Measurements from ENCODE around the gene KDM5C. TPM values are rescaled to one million over a fixed set of nuclear protein-coding genes. Genes with fewer than 3 reads are reported as not detected.
A peak's percentile ranks its signal among the peaks of the same experiment; 100 is the strongest.

Gene KDM5C
- total RNA-seq, 1 experiment from 2014 or later: 163 TPM

DNA sequence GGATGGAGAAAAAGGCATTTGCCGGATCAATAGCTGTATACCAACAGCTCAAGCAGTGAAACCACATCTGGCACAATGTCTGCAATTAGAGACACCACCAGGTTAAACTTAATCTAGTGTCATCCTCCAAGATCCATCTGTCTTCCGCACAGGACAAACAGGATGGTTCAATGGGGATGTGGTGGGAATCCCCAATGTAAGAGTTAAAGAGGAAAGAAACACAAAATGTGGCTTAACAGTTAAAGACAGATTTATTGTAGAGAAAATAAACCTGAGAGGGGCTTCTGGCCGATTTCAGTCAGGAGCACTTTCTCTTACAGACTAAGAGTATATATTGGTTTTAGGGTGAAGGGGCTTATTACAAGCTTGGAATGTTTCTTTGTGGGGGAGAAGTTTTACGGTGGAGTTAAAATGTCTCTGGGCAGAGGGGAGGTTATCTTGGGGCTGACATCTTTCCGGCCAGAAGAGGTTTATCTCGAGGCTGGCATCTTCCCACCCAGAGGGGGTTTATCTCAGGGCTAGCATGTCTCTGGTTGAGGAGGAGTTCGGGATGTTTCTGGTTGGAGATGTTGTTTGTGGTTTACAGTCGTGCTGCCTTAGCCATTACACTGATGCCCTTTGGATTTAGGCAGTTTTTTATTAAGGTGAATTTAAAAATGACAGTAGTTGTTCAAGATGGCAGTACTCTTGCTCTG lies 69.3 kb downstream of the KDM5C start:
- Mint-ChIP-seq H3K9me3 (ENCODE audit: unreplicated experiment) (no peaks in the 10 kb centered on the region), H3K27ac (ENCODE audit: low read depth, unreplicated experiment) (no peak overlapping the region), H3K4me3 (ENCODE audit: unreplicated experiment) (no peak overlapping the region), H3K27me3 (ENCODE audit: insufficient read depth, unreplicated experiment) (peaks cover 59% of the 10 kb centered on the region), H3K36me3 (ENCODE audit: insufficient read depth, unreplicated experiment) (peaks cover 6% of the 10 kb centered on the region), H3K4me1 (ENCODE audit: insufficient read depth, unreplicated experiment) (no peaks in the 10 kb centered on the region)
- intact Hi-C loops (cut with micrococcal nuclease): no loop called here
- no peak for DNase-seq (ENCODE audit: unreplicated experiment)
- TF ChIP-seq, protein P1, sequence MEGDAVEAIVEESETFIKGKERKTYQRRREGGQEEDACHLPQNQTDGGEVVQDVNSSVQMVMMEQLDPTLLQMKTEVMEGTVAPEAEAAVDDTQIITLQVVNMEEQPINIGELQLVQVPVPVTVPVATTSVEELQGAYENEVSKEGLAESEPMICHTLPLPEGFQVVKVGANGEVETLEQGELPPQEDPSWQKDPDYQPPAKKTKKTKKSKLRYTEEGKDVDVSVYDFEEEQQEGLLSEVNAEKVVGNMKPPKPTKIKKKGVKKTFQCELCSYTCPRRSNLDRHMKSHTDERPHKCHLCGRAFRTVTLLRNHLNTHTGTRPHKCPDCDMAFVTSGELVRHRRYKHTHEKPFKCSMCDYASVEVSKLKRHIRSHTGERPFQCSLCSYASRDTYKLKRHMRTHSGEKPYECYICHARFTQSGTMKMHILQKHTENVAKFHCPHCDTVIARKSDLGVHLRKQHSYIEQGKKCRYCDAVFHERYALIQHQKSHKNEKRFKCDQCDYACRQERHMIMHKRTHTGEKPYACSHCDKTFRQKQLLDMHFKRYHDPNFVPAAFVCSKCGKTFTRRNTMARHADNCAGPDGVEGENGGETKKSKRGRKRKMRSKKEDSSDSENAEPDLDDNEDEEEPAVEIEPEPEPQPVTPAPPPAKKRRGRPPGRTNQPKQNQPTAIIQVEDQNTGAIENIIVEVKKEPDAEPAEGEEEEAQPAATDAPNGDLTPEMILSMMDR (IDR thresholded peaks at IDR 0.05; ENCODE audit: unreplicated experiment): no peak
- no TSS peak for BruUV-seq (replicated peaks)
- CTCF ChIA-PET: no interaction called here
- POLR2A ChIA-PET: no interaction called here

DNA sequence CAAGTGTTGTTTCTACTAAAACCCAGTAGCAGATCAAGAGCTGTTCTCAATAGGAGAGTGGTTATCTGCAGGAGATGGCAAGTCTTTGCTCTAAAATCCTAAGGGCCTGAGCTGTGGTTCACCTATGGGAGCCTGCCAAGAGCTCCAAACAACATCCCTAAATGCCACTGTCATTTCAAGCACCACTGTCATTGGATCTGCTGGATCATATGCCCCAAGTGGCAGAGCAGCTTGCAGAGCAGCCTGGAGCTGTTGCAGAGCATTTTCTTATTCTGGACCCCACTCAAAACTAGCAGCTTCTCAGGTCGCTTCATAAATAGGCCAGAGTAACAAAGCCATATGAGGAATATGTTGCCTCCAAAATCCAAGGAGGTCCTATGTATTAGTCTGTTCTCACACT lies 71.4 kb downstream of the KDM5C start:
- POLR2A ChIA-PET: no interaction called here

More for the DNA sequence above, 71.4 kb downstream of the KDM5C start:
- no peaks in the 10 kb centered on the region for H3K4me1 Mint-ChIP-seq (ENCODE audit: insufficient read depth, unreplicated experiment)
- TF ChIP-seq, protein P1 (IDR thresholded peaks at IDR 0.05; ENCODE audit: unreplicated experiment): no peak
- DNase-seq (ENCODE audit: unreplicated experiment): no peak
- H3K4me3 Mint-ChIP-seq (ENCODE audit: unreplicated experiment): no peak overlapping the region
- intact Hi-C loops (cut with micrococcal nuclease): no loop called here
- H3K9me3 Mint-ChIP-seq (ENCODE audit: unreplicated experiment): no peaks in the 10 kb centered on the region
- peaks cover 38% of the 10 kb centered on the region for H3K27me3 Mint-ChIP-seq (ENCODE audit: insufficient read depth, unreplicated experiment)
- no TSS peak for BruUV-seq (replicated peaks)
- peaks cover 6% of the 10 kb centered on the region for H3K36me3 Mint-ChIP-seq (ENCODE audit: insufficient read depth, unreplicated experiment)
- CTCF ChIA-PET: no interaction called here
- no peak overlapping the region for H3K27ac Mint-ChIP-seq (ENCODE audit: low read depth, unreplicated experiment)

Small RNA genes lying within 50 kb of the gene (microRNA-seq; reads per million reads assigned to microRNA genes)
- 4.6 reads per million, percentile 33 among the genes with 10 or more reads in this experiment for gene MIR6894
- gene MIR6895: not detected

Other genes starting within 250 kb of the KDM5C start
- gene GPR173, start 176.4 kb downstream of the KDM5C start, total RNA-seq (2022): 1.3 TPM in 2 replicates
- gene TSPYL2, start 142.8 kb downstream of the KDM5C start, total RNA-seq (2022): 39.3 and 41.6 TPM in 2 replicates
- gene KANTR, start 131.1 kb downstream of the KDM5C start, total RNA-seq (2022): 3.4 and 6.3 TPM in 2 replicates
- 19.8 and 23.0 TPM in 2 replicates for gene IQSEC2, start 56.4 kb upstream of the KDM5C start, total RNA-seq (2022)
- 89.6 and 94.7 TPM in 2 replicates for gene SMC1A, start 197.4 kb upstream of the KDM5C start, total RNA-seq (2022)
- gene RIBC1, start 197.7 kb upstream of the KDM5C start, total RNA-seq (2022): 0.82 and 1.0 TPM in 2 replicates
- gene HSD17B10, start 209.2 kb upstream of the KDM5C start, total RNA-seq (2022): 113 and 115 TPM in 2 replicates

All from MCF 10A (cell line).